Measurements from ENCODE around the gene RNF150. TPM values are rescaled to one million over a fixed set of nuclear protein-coding genes. Genes with fewer than 3 reads are reported as not detected.

The RNF150 gene
- total RNA-seq, 1 donor from 2014 or later: 56.5 TPM

GRCh38 chr4:140986045-140986444, 147.2 kb downstream of the RNF150 start:
- TF ChIP-seq CTCF (IDR thresholded peaks at IDR 0.05): no peak
- no peak for DNase-seq (ENCODE audit: extremely low spot score, unreplicated experiment)
- peaks cover 11% of the 10 kb centered on the region for H3K9me3 Mint-ChIP-seq (ENCODE audit: unreplicated experiment)
- peaks cover 22% of the 10 kb centered on the region for H3K4me1 Mint-ChIP-seq (ENCODE audit: unreplicated experiment)
- H3K27ac Mint-ChIP-seq (ENCODE audit: unreplicated experiment): no peak overlapping the region
- no peaks in the 10 kb centered on the region for H3K27me3 Mint-ChIP-seq (ENCODE audit: unreplicated experiment)
- H3K4me3 Mint-ChIP-seq (ENCODE audit: unreplicated experiment): no peak overlapping the region
- H3K36me3 Mint-ChIP-seq (ENCODE audit: unreplicated experiment): peaks cover 7% of the 10 kb centered on the region

GRCh38 chr4:140982613-140983340, 150.5 kb downstream of the RNF150 start:
- Mint-ChIP-seq H3K27me3 (ENCODE audit: unreplicated experiment) (no peaks in the 10 kb centered on the region), H3K27ac (ENCODE audit: unreplicated experiment) (no peak overlapping the region), H3K4me1 (ENCODE audit: unreplicated experiment) (peaks cover 22% of the 10 kb centered on the region), H3K4me3 (ENCODE audit: unreplicated experiment) (no peak overlapping the region), H3K36me3 (ENCODE audit: unreplicated experiment) (peaks cover 10% of the 10 kb centered on the region), H3K9me3 (ENCODE audit: unreplicated experiment) (peaks cover 13% of the 10 kb centered on the region)
- TF ChIP-seq CTCF (IDR thresholded peaks at IDR 0.05): no peak
- DNase-seq (ENCODE audit: extremely low spot score, unreplicated experiment): no peak

GRCh38 chr4:140980426-140981200, 152.7 kb downstream of the RNF150 start:
- Mint-ChIP-seq H3K4me1 (ENCODE audit: unreplicated experiment) (peaks cover 6% of the 10 kb centered on the region), H3K9me3 (ENCODE audit: unreplicated experiment) (peaks cover 4% of the 10 kb centered on the region), H3K36me3 (ENCODE audit: unreplicated experiment) (peaks cover 14% of the 10 kb centered on the region), H3K27me3 (ENCODE audit: unreplicated experiment) (no peaks in the 10 kb centered on the region), H3K27ac (ENCODE audit: unreplicated experiment) (no peak overlapping the region), H3K4me3 (ENCODE audit: unreplicated experiment) (no peak overlapping the region)
- no peak for DNase-seq (ENCODE audit: extremely low spot score, unreplicated experiment)
- TF ChIP-seq CTCF (IDR thresholded peaks at IDR 0.05): no peak

GRCh38 chr4:140976768-140977167, 156.5 kb downstream of the RNF150 start:
- DNase-seq (ENCODE audit: extremely low spot score, unreplicated experiment): no peak

More at GRCh38 chr4:140976768-140977167, 156.5 kb downstream of the RNF150 start:
- H3K27ac Mint-ChIP-seq (ENCODE audit: unreplicated experiment): no peak overlapping the region
- TF ChIP-seq CTCF (IDR thresholded peaks at IDR 0.05): no peak
- no peaks in the 10 kb centered on the region for H3K27me3 Mint-ChIP-seq (ENCODE audit: unreplicated experiment)
- peaks cover 4% of the 10 kb centered on the region for H3K9me3 Mint-ChIP-seq (ENCODE audit: unreplicated experiment)
- H3K36me3 Mint-ChIP-seq (ENCODE audit: unreplicated experiment): peaks cover 14% of the 10 kb centered on the region
- H3K4me3 Mint-ChIP-seq (ENCODE audit: unreplicated experiment): no peak overlapping the region
- no peaks in the 10 kb centered on the region for H3K4me1 Mint-ChIP-seq (ENCODE audit: unreplicated experiment)

Data from osteocyte (in vitro differentiated cells).